SK-N-SH treated with all-trans-retinoic acid at 6 μM for 48 hours (cell line): Measurements from ENCODE around the gene CHPF.

ENCODE experiments used
- ATAC-seq: fragments of 200-7000 bp; cut with Tn5 transposase; 3 replicates; pipeline ENCODE4 v1.9.1; 2020; ENCODE audit warnings: mild to moderate bottlenecking, moderate library complexity
- CREB5 ChIP-seq: fragments of 250-450 bp; sonication (Bioruptor Pico); IDR thresholded peaks from 2 replicates; pipeline ENCODE4 v1.5.1; 2020; ENCODE audit warnings: low read depth, mild to moderate bottlenecking, moderate library complexity
- CSDC2 ChIP-seq: fragments of 250-450 bp; sonication (Bioruptor Pico); IDR thresholded peaks from 2 replicates; pipeline ENCODE4 v1.5.0; 2020; ENCODE audit warnings: mild to moderate bottlenecking, moderate library complexity
- CSRNP3 ChIP-seq: fragments of 250-450 bp; sonication (Bioruptor Pico); IDR thresholded peaks from 2 replicates; pipeline ENCODE4 v1.5.1; 2021; ENCODE audit warnings: mild to moderate bottlenecking, moderate library complexity
- ESRRG ChIP-seq: fragments of 250-450 bp; sonication (Bioruptor Pico); IDR thresholded peaks from 2 replicates; pipeline ENCODE4 v1.6.1; 2021; ENCODE audit warnings: mild to moderate bottlenecking
- GLIS3 ChIP-seq: fragments of 250-450 bp; sonication (Bioruptor Pico); IDR thresholded peaks from 2 replicates; pipeline ENCODE4 v1.5.0; 2020; ENCODE audit warnings: mild to moderate bottlenecking, moderate library complexity
- ISL1 ChIP-seq: fragments of 250-450 bp; sonication (Bioruptor Pico); IDR thresholded peaks from 2 replicates; pipeline ENCODE4 v2.1.2; 2022; ENCODE audit warnings: mild to moderate bottlenecking, moderate library complexity
- OSR1 ChIP-seq: fragments of 250-450 bp; sonication (Bioruptor Pico); IDR thresholded peaks from 2 replicates; pipeline ENCODE4 v1.8.0; 2022; ENCODE audit warnings: moderate library complexity, mild to moderate bottlenecking, inconsistent platforms
- PATZ1 ChIP-seq: fragments of 250-450 bp; sonication (Bioruptor Pico); IDR thresholded peaks from 2 replicates; pipeline ENCODE4 v1.8.0; 2020; ENCODE audit warnings: mild to moderate bottlenecking, moderate library complexity, borderline replicate concordance
- POU6F1 ChIP-seq: fragments of 250-450 bp; sonication (Bioruptor Pico); IDR thresholded peaks from 2 replicates; pipeline ENCODE4 v1.8.0; 2021; ENCODE audit warnings: low read depth, mild to moderate bottlenecking, moderate library complexity, borderline replicate concordance
- RARB ChIP-seq: fragments of 250-450 bp; sonication (Bioruptor Pico); IDR thresholded peaks from 2 replicates; pipeline ENCODE4 v1.8.0; 2021; ENCODE audit warnings: mild to moderate bottlenecking, moderate library complexity
- SNAI2 ChIP-seq: fragments of 250-450 bp; sonication (Bioruptor Pico); IDR thresholded peaks from 2 replicates; pipeline ENCODE4 v1.5.0; 2020; ENCODE audit warnings: mild to moderate bottlenecking, moderate library complexity
- TCF4 ChIP-seq: fragments of 250-450 bp; sonication (Bioruptor Pico); IDR thresholded peaks from 2 replicates; pipeline ENCODE4 v1.8.0; 2021; ENCODE audit warnings: mild to moderate bottlenecking, moderate library complexity, borderline replicate concordance
- TOX ChIP-seq: fragments of 250-450 bp; sonication (Bioruptor Pico); IDR thresholded peaks from 2 replicates; pipeline ENCODE4 v1.8.0; 2021; ENCODE audit warnings: mild to moderate bottlenecking, moderate library complexity, borderline replicate concordance
- TSHZ2 ChIP-seq: fragments of 250-450 bp; sonication (Bioruptor Pico); IDR thresholded peaks from 2 replicates; pipeline ENCODE4 v1.5.0; 2020; ENCODE audit warnings: mild to moderate bottlenecking, moderate library complexity
- ZC3H10 ChIP-seq: fragments of 250-450 bp; sonication (Bioruptor Pico); IDR thresholded peaks from 2 replicates; pipeline ENCODE4 v1.5.1; 2021; ENCODE audit warnings: mild to moderate bottlenecking, moderate library complexity
- ZFP3 ChIP-seq: fragments of 250-450 bp; sonication (Bioruptor Pico); IDR thresholded peaks from 2 replicates; pipeline ENCODE4 v1.5.0; 2020; ENCODE audit warnings: mild to moderate bottlenecking, moderate library complexity
- ZFP30 ChIP-seq: fragments of 450-650 bp; formaldehyde crosslinking; IDR thresholded peaks from 2 replicates; pipeline ENCODE4 v1.5.0; 2022; ENCODE audit warnings: mild to moderate bottlenecking, moderate library complexity
- ZNF565 ChIP-seq: fragments of 450-650 bp; formaldehyde crosslinking; conservative IDR thresholded peaks from 2 replicates; pipeline ENCODE4 v1.5.0; 2020; ENCODE audit warnings: low read depth, mild to moderate bottlenecking, moderate library complexity
- ZNF70 ChIP-seq: fragments of 450-650 bp; formaldehyde crosslinking; IDR thresholded peaks from 2 replicates; pipeline ENCODE4 v1.5.0; 2020; ENCODE audit warnings: mild to moderate bottlenecking, moderate library complexity
- ZNF8 ChIP-seq: fragments of 450-650 bp; formaldehyde crosslinking; IDR thresholded peaks from 2 replicates; pipeline ENCODE4 v1.5.0; 2020; ENCODE audit warnings: mild to moderate bottlenecking, moderate library complexity

Gene CHPF

GRCh38 chr2:219497495-219498279 lies 45.9 kb downstream of the CHPF start:
- ATAC-seq = peak; percentile 79
- TF ChIP-seq CSRNP3 (CRISPR knock-in tag) (no peak), CSDC2 (CRISPR knock-in tag) (no peak), POU6F1 (CRISPR knock-in tag) (no peak), ZNF565 (CRISPR knock-in tag) (no peak), OSR1 (CRISPR knock-in tag) (no peak), ZNF70 (no peak), TCF4 (CRISPR knock-in tag) (no peak), ZC3H10 (no peak), ZFP3 (CRISPR knock-in tag) (no peak), SNAI2 (CRISPR knock-in tag) (no peak), GLIS3 (CRISPR knock-in tag) (no peak), TOX (CRISPR knock-in tag) (no peak), CREB5 (CRISPR knock-in tag) (no peak), TSHZ2 (no peak), RARB (no peak), PATZ1 (CRISPR knock-in tag) (no peak), ESRRG (no peak), ZFP30 (CRISPR knock-in tag) (no peak)

- no peak for TF ChIP-seq CSDC2 (CRISPR knock-in tag)
- TF ChIP-seq ZFP3 (CRISPR knock-in tag) = no peak
- no peak for TF ChIP-seq TSHZ2
- TF ChIP-seq ZC3H10 = no peak
- TF ChIP-seq CREB5 (CRISPR knock-in tag) = no peak
- no peak for TF ChIP-seq TCF4 (CRISPR knock-in tag)
- no peak for TF ChIP-seq ZNF8 (CRISPR knock-in tag)
- TF ChIP-seq CSRNP3 (CRISPR knock-in tag) = no peak
- TF ChIP-seq OSR1 (CRISPR knock-in tag) = no peak
- no peak for TF ChIP-seq ZNF565 (CRISPR knock-in tag)
- no peak for TF ChIP-seq TOX (CRISPR knock-in tag)
- no peak for TF ChIP-seq ZNF70
- no peak for TF ChIP-seq ISL1 (CRISPR knock-in tag)
- ATAC-seq = no peak
These were observed 46.6 kb downstream of the CHPF start for GRCh38 chr2:219496825-219497494.
